Measurements from ENCODE around the gene EPHB2. TPM values are rescaled to one million over a fixed set of nuclear protein-coding genes. Genes with fewer than 3 reads are reported as not detected.

The EPHB2 gene
- total RNA-seq, 1 donor from 2014 or later, result 130 TPM

- TF ChIP-seq CTCF (IDR thresholded peaks at IDR 0.05; ENCODE audit: unreplicated experiment), result no peak
- Mint-ChIP-seq H3K4me1 (peaks cover 60% of the 10 kb centered on the region), H3K27ac (peak overlapping the region; percentile 73), H3K4me3 (peak overlapping the region; percentile 83), H3K9me3 (no peaks in the 10 kb centered on the region), H3K27me3 (ENCODE audit: low read depth) (no peaks in the 10 kb centered on the region), H3K36me3 (no peaks in the 10 kb centered on the region)
- no peak for DNase-seq (ENCODE audit: low spot score in 2 of 2, unreplicated experiment in 2 of 2)
These were observed 1.2 kb downstream of the EPHB2 start for GRCh38 chr1:22711591-22712501.

- no peaks in the 10 kb centered on the region for H3K9me3 Mint-ChIP-seq
These were observed 2.0 kb downstream of the EPHB2 start for GRCh38 chr1:22712502-22713271.

DNA sequence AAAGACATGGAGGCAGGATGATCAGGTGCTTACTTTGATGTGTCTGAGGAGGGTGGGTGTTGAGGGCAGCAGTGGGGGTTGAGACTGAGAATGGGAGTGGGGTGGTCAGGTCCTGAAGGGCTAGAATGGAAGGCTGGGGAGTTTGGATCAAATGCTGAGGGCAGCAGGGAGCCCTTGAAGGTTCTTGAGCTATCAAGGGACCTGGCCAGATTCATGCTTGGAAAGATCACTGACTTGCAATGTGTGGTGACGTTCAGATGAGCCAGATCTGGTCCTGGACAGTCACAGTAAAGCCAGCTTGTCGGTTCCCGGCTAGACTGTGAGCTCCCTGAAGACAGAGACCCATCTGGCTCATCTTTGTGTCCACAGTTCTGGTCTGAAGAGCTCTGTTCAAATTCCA, 3.8 kb downstream of the EPHB2 start:
- Mint-ChIP-seq H3K9me3 (no peaks in the 10 kb centered on the region), H3K27ac (no peak overlapping the region), H3K4me3 (no peak overlapping the region), H3K4me1 (peaks cover 55% of the 10 kb centered on the region), H3K27me3 (ENCODE audit: low read depth) (no peaks in the 10 kb centered on the region), H3K36me3 (no peaks in the 10 kb centered on the region)
- DNase-seq (ENCODE audit: low spot score in 2 of 2, unreplicated experiment in 2 of 2), result no peak
- no peak for TF ChIP-seq CTCF (IDR thresholded peaks at IDR 0.05; ENCODE audit: unreplicated experiment)

More at GRCh38 chr1:22712502-22713271, 2.0 kb downstream of the EPHB2 start:
- Mint-ChIP-seq H3K4me1 (peaks cover 67% of the 10 kb centered on the region), H3K27ac (peak overlapping the region; percentile 73), H3K4me3 (peak overlapping the region; percentile 83), H3K27me3 (ENCODE audit: low read depth) (no peaks in the 10 kb centered on the region), H3K36me3 (no peaks in the 10 kb centered on the region)
- TF ChIP-seq CTCF (IDR thresholded peaks at IDR 0.05; ENCODE audit: unreplicated experiment), result no peak
- no peak for DNase-seq (ENCODE audit: low spot score in 2 of 2, unreplicated experiment in 2 of 2)

DNA sequence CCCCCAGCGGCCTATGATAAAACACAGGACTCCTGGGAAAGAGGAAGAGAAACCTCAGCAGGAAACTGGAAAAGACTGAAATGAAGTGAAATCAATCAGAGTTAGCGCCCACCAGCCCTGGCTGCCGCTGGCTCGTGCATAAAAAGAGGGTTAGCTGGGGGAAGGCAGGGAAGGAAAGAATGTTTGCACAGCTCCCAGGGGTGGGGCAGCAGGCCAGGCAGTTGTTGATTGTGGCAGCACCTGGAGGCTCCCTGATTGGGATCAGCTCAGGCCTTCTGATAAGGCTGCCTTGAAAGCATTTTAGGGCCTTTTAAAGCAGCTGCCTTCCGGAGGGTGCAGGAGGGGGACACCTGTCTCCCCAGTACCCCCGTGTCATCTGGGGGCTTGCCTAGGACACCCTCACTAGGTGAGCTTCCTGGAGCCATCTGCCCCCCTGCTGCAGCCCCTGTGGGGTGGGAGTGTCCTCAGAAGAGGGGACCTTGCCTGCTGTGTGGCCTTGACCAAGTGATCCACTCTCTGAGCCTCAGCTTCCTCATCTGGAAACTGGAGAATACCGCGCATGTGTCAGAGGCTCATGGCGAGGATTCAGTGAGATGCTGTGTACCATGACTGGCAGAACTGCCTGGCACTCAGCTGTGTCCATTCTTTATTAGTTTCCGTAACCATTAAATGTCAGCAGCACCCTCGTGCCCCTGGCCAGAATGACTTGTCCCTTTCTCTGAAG, 6.6 kb downstream of the EPHB2 start:
- Mint-ChIP-seq H3K9me3 (no peaks in the 10 kb centered on the region), H3K4me3 (no peak overlapping the region), H3K27me3 (ENCODE audit: low read depth) (no peaks in the 10 kb centered on the region), H3K4me1 (peaks cover 46% of the 10 kb centered on the region), H3K27ac (peak overlapping the region; percentile 69), H3K36me3 (no peaks in the 10 kb centered on the region)
- no peak for DNase-seq (ENCODE audit: low spot score in 2 of 2, unreplicated experiment in 2 of 2)
- TF ChIP-seq CTCF (IDR thresholded peaks at IDR 0.05; ENCODE audit: unreplicated experiment), result no peak

GRCh38 chr1:22721122-22721873, 10.7 kb downstream of the EPHB2 start:
- no peaks in the 10 kb centered on the region for H3K27me3 Mint-ChIP-seq (ENCODE audit: low read depth)
- peak overlapping the region; percentile 37 for H3K27ac Mint-ChIP-seq
- H3K4me1 Mint-ChIP-seq, result peaks cover 17% of the 10 kb centered on the region
- H3K36me3 Mint-ChIP-seq, result peaks cover 6% of the 10 kb centered on the region
- DNase-seq (ENCODE audit: low spot score in 2 of 2, unreplicated experiment in 2 of 2), result no peak
- no peak overlapping the region for H3K4me3 Mint-ChIP-seq
- no peak for TF ChIP-seq CTCF (IDR thresholded peaks at IDR 0.05; ENCODE audit: unreplicated experiment)
- no peaks in the 10 kb centered on the region for H3K9me3 Mint-ChIP-seq
